Brain microvascular endothelial cell (primary cell): ENCODE measurements around the gene SNAI1.
"Not testable (repeated sequence)": the region's sequence is repeated elsewhere in the genome, so short reads cannot be mapped to it uniquely, and the experiment has no call there.

Experiments
- DNase-seq: peaks from one replicate; pipeline ENCODE4 v3.0.0-alpha.2; 2020
- H3K27ac ChIP-seq: fragments of 250-450 bp; sonication (Bioruptor Pico); 2 replicates; pipeline ENCODE4 v1.5.1; 2020; ENCODE audit warnings: mild to moderate bottlenecking, moderate library complexity
- H3K27me3 ChIP-seq: fragments of 250-450 bp; sonication (Bioruptor Pico); replicated peaks from 2 replicates; pipeline ENCODE4 v1.5.1; 2020; ENCODE audit warnings: mild to moderate bottlenecking
- H3K36me3 ChIP-seq: fragments of 250-450 bp; sonication (Bioruptor Pico); replicated peaks from 2 replicates; pipeline ENCODE4 v1.5.1; 2020; ENCODE audit warnings: mild to moderate bottlenecking
- H3K4me3 ChIP-seq: 2 replicates; pipeline ENCODE4 v1.5.1; 2011; ENCODE audit warnings: low read depth, mild to moderate bottlenecking, control low read depth, low read length, moderate library complexity
- CTCF ChIP-seq: IDR thresholded peaks from 2 replicates; pipeline ENCODE4 v1.5.1; 2011; ENCODE audit warnings: low read depth, mild to moderate bottlenecking, moderate library complexity, low read length, control low read depth, inconsistent platforms; ENCODE audit errors: missing control alignments
- in situ Hi-C: cut with HindIII; loops from 2 replicates; pipeline ENCODE4 v1.10.0; 2017; ENCODE audit warnings: low sequenced_read_pairs, low pct_ligation_motif_present

The SNAI1 gene

DNA sequence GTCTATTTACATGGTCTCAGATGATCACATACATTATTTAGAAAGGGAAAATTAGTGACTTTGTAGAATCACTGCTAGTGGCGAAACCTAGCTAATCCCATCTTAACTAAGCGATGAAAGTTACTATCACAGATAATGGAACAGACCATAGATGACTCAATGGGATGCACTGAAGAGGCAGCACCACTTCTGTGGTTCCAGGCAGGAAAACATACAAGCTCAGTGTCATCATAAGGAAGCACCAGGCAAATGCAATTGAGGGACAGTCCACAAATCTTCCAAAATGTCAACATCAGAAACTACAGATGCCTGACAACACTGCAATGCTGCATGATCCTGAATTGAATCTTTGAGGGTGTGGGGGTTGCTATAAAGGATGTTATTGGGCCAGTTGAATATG, 15.9 kb upstream of the SNAI1 start:
- in situ Hi-C loops: no loop called here
- TF ChIP-seq CTCF: no peak
- H3K36me3 ChIP-seq: no peaks in the 10 kb centered on the region
- no peaks in the 10 kb centered on the region for H3K27me3 ChIP-seq
- no peak overlapping the region for H3K4me3 ChIP-seq
- no peak overlapping the region for H3K27ac ChIP-seq
- DNase-seq: no peak

DNA sequence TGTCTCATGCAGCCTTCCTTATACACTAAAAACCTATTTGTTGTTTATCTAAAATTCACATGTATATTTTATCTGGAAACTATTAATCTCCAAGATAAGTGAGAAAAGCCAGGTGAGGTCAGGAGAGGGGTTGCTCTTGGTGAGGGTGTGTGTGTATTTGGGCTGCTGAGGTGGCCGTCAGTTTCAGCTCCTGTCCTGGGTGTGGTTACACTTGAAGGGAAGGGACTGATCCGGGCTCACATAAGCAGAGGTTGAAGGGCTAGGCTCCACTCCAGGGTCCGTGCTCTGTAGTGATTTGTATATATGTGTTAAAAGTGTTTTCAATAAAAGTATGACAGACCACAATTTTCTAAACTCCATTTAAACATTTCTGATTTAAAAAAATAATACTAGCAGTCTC, 13.5 kb upstream of the SNAI1 start:
- TF ChIP-seq CTCF: no peak
- in situ Hi-C loops: no loop called here
- Histone ChIP-seq H3K4me3 (no peak overlapping the region), H3K36me3 (no peaks in the 10 kb centered on the region), H3K27ac (no peak overlapping the region), H3K27me3 (no peaks in the 10 kb centered on the region)
- DNase-seq: no peak

GRCh38 chr20:49969946-49970345, 12.8 kb upstream of the SNAI1 start:
- in situ Hi-C loops: no loop called here
- no peak overlapping the region for H3K27ac ChIP-seq

DNA sequence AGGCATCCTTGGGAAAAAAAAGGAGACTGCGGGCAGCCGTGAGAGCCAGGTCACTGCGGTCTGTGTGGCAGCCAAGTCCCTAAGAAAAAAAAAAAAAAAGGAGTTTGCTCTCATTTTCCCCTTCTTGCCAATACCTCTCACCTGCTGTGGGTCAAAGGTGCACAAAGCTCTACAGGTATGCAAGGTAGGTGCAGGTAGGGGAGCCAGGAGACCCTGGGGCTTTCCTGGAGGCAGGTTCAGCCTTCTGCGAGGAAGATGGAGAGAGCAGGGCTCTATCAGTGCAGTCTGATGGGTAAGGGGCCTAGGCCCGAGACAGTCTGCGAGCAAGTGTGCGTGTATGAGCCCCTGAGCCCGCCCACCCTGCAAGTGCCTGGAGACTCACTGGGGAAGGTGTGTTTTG, 12.3 kb upstream of the SNAI1 start:
- in situ Hi-C loops: no loop called here
- Histone ChIP-seq H3K36me3 (no peaks in the 10 kb centered on the region), H3K4me3 (no peak overlapping the region), H3K27me3 (no peaks in the 10 kb centered on the region), H3K27ac (no peak overlapping the region)
- no peak for TF ChIP-seq CTCF
- DNase-seq: no peak

More at GRCh38 chr20:49969946-49970345, 12.8 kb upstream of the SNAI1 start:
- H3K36me3 ChIP-seq: no peaks in the 10 kb centered on the region
- DNase-seq: no peak
- H3K27me3 ChIP-seq: no peaks in the 10 kb centered on the region
- TF ChIP-seq CTCF: no peak
- H3K4me3 ChIP-seq: no peak overlapping the region

GRCh38 chr20:49973981-49974380, 8.8 kb upstream of the SNAI1 start:
- H3K27ac ChIP-seq: no peak overlapping the region
- no peak for TF ChIP-seq CTCF
- H3K4me3 ChIP-seq: no peak overlapping the region
- DNase-seq: no peak
- H3K27me3 ChIP-seq: no peaks in the 10 kb centered on the region
- no peaks in the 10 kb centered on the region for H3K36me3 ChIP-seq
- in situ Hi-C loops: no loop called here

GRCh38 chr20:49976542-49976941, 6.2 kb upstream of the SNAI1 start:
- Histone ChIP-seq H3K4me3 (no peak overlapping the region), H3K27ac (no peak overlapping the region), H3K27me3 (no peaks in the 10 kb centered on the region), H3K36me3 (no peaks in the 10 kb centered on the region)
- DNase-seq: no peak
- in situ Hi-C loops: no loop called here
- TF ChIP-seq CTCF: no peak

GRCh38 chr20:49977740-49978139, 5.0 kb upstream of the SNAI1 start:
- H3K27ac ChIP-seq, in situ Hi-C loops, H3K27me3 ChIP-seq, H3K36me3 ChIP-seq, DNase-seq, H3K4me3 ChIP-seq: not testable (repeated sequence)
